Esophagus squamous epithelium (tissue), 5 donors: Measurements from ENCODE around the gene SPEG. TPM values are rescaled to one million over a fixed set of nuclear protein-coding genes. Genes with fewer than 3 reads are reported as not detected.

Experiments
- DNase-seq: peaks from one replicate; lab custom pipeline; 2025; lab: John Stamatoyannopoulos, UW
- H3K27ac ChIP-seq, 4 donors: fragments of 200-600 bp; sonication (generic); one replicate each; pipeline ENCODE4 v1.5.1; 2016 to 2019; ENCODE audit warnings: mild to moderate bottlenecking in 1 of 4
- H3K27me3 ChIP-seq, 4 donors: fragments of 200-600 bp; sonication (generic); 1 replicate in 3 of 4; 2 replicates in 1 of 4; pipeline versions ENCODE4 v1.5.1 to v1.6.0; 2017 to 2021; ENCODE audit warnings: antibody characterized with exemption in 1 of 4
- H3K36me3 ChIP-seq, 3 donors: fragments of 200-600 bp; sonication (generic); one replicate each; pipeline ENCODE4 v1.5.1; 2016 to 2019
- H3K4me1 ChIP-seq, 3 donors: fragments of 200-600 bp; sonication (generic); one replicate each; pipeline ENCODE4 v1.5.1; 2017 to 2019
- H3K4me3 ChIP-seq, 4 donors: fragments of 200-600 bp; sonication (generic); 1 replicate in 3 of 4; 2 replicates in 1 of 4; pipeline ENCODE4 v1.5.1; 2016 to 2019; ENCODE audit warnings: mild to moderate bottlenecking in 2 of 4, moderate library complexity in 1 of 4
- H3K9me3 ChIP-seq, 3 donors: fragments of 200-600 bp; sonication (generic); one replicate each; pipeline ENCODE4 v1.5.1; 2016 to 2019
- CTCF ChIP-seq, 6 experiments: fragments of 450-650 bp in 4 of 6; fragments of 200-600 bp in 2 of 6; sonication (generic) in 2 of 6; IDR thresholded peaks; one replicate each; pipeline ENCODE4 v1.5.1; 2016 to 2019; ENCODE audit warnings: antibody characterized with exemption in 6 of 6, mild to moderate bottlenecking in 4 of 6, moderate library complexity in 4 of 6
- POLR2A ChIP-seq, 4 donors: fragments of 450-650 bp; IDR thresholded peaks; one replicate each; pipeline ENCODE4 v1.6.1; 2017; ENCODE audit warnings: antibody characterized with exemption in 4 of 4, mild to moderate bottlenecking in 4 of 4, moderate library complexity in 3 of 4
- WGBS, 2 donors: methylation state at CpG; one replicate each; pipeline ENCODE4 v1.1.5; 2018; 5-methylcytosine and 5-hydroxymethylcytosine counted together
- intact Hi-C: fragments of 100-400 bp; cut with DNase I; formaldehyde crosslinking; loops from one replicate; pipeline ENCODE4 v1.15.0; 2022
- total RNA-seq, 4 donors: library from RNA; depleted of rRNA; stranded (reverse); fragments of >200 nt; gene quantifications; one replicate each; pipeline ENCODE4 v1.1.0, GENCODE V29; 2016
- donor health status: DM: yes; HTN: yes; CAD: no.

Gene SPEG
- total RNA-seq, 4 donors from 2014 or later, result 3.8 to 29.0 (median 5.0) TPM

GRCh38 chr2:219507581-219508443 is 73.2 kb downstream of the SPEG start:
- DNase-seq, result no peak

GRCh38 chr2:219508444-219508734 is 73.7 kb downstream of the SPEG start:
- intact Hi-C loops, result no loop called here
- H3K4me1 ChIP-seq, result peaks cover 13 to 36% (median 14%) of the 10 kb centered on the region in 3 donors
- H3K36me3 ChIP-seq, result peaks cover 0 to 38% (median 0%) of the 10 kb centered on the region in 3 donors
- H3K27ac ChIP-seq, result no peak overlapping the region
- no peak for DNase-seq
- WGBS, 2 donors, result 72 to 88% methylated on average over 1 to 2 of the region's 4 CpGs
- no peaks in the 10 kb centered on the region for H3K9me3 ChIP-seq
- peaks cover 0 to 54% (median 11%) of the 10 kb centered on the region in 4 donors for H3K27me3 ChIP-seq
- TF ChIP-seq POLR2A (IDR thresholded peaks at IDR 0.05), result no peak
- no peak for TF ChIP-seq CTCF (IDR thresholded peaks at IDR 0.05)
- H3K4me3 ChIP-seq, result no peak overlapping the region

More at GRCh38 chr2:219507581-219508443, 73.2 kb downstream of the SPEG start:
- Histone ChIP-seq H3K27ac (no peak overlapping the region), H3K4me3 (no peak overlapping the region), H3K27me3 (peaks cover 0 to 49% (median 9%) of the 10 kb centered on the region in 4 donors), H3K36me3 (peaks cover 0 to 44% (median 0%) of the 10 kb centered on the region in 3 donors), H3K9me3 (no peaks in the 10 kb centered on the region), H3K4me1 (peaks cover 13 to 30% (median 14%) of the 10 kb centered on the region in 3 donors)
- no peak for TF ChIP-seq CTCF (IDR thresholded peaks at IDR 0.05)
- TF ChIP-seq POLR2A (IDR thresholded peaks at IDR 0.05), result no peak
- intact Hi-C loops, result no loop called here
- 47 to 78% methylated on average over 4 to 7 of the region's 8 CpGs for WGBS, 2 donors

- no peak for TF ChIP-seq CTCF (IDR thresholded peaks at IDR 0.05)
- no peak for TF ChIP-seq POLR2A (IDR thresholded peaks at IDR 0.05)
- peaks cover 0 to 30% (median 0%) of the 10 kb centered on the region in 3 donors for H3K36me3 ChIP-seq
- intact Hi-C loops, result no loop called here
- H3K9me3 ChIP-seq, result no peaks in the 10 kb centered on the region
- no peak overlapping the region for H3K4me3 ChIP-seq
- DNase-seq, result no peak
- H3K27me3 ChIP-seq, result peaks cover 5 to 62% (median 16%) of the 10 kb centered on the region in 4 donors
- 0 to 19% methylated on average over 2 to 5 of the region's 14 CpGs for WGBS, 2 donors
- peaks cover 14 to 42% (median 16%) of the 10 kb centered on the region in 3 donors for H3K4me1 ChIP-seq
- no peak overlapping the region for H3K27ac ChIP-seq
Observed at GRCh38 chr2:219508971-219509779, 74.5 kb downstream of the SPEG start.

- 2 to 4% methylated on average over 19 to 26 of the region's 26 CpGs for WGBS, 2 donors
- Histone ChIP-seq H3K4me1 (peaks cover 14 to 49% (median 16%) of the 10 kb centered on the region in 3 donors), H3K27ac (no peak overlapping the region), H3K4me3 (peak overlapping the region in 3 of 4 donors; percentile 10 to 55 (median 20)), H3K36me3 (peaks cover 0 to 22% (median 0%) of the 10 kb centered on the region in 3 donors), H3K27me3 (peaks cover 5 to 70% (median 20%) of the 10 kb centered on the region in 4 donors), H3K9me3 (no peaks in the 10 kb centered on the region)
- TF ChIP-seq POLR2A (IDR thresholded peaks at IDR 0.05), result no peak
- peak; percentile 37 to 74 (median 50) for TF ChIP-seq CTCF (IDR thresholded peaks at IDR 0.05)
- DNase-seq, result no peak
- intact Hi-C loops, result no loop called here
Observed at GRCh38 chr2:219509780-219510511, 75.3 kb downstream of the SPEG start.
